Daoy (cell line): ENCODE results near the gene CFAP221. TPM values are rescaled to one million over a fixed set of nuclear protein-coding genes. Genes with fewer than 3 reads are reported as not detected.

Experiments used
- DNase-seq: peaks from one replicate; pipeline ENCODE4 v3.0.0-alpha.2; 2015; ENCODE audit warnings: low read depth
- total RNA-seq: library from RNA; depleted of rRNA; stranded (reverse); fragments of >200 nt; shearing (Covaris generic); gene quantifications from 2 replicates; pipeline ENCODE4 v1.2.3, GENCODE V29; 2014

Gene CFAP221
- total RNA-seq, 1 experiment from 2014 or later, result 0.29 TPM

DNA sequence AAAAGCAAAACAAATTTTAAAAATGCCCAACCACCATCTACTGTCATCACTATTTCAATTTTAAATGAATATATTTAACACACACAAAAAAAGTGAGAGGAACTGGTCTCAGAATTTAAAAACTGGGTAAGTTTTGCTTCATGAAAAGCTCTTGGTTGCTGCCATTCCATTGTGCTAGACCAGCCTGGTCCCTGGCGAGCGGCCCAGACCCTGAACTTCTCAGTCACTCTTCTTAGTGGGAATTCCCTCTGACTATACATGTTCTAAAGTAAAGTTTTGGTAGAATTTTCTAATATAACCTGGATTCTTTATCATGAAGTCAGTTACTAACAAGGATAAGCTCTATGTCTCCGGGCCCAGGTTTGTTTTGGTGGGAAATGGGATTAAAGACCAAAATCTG, 99.9 kb downstream of the CFAP221 start:
- DNase-seq, result peak; percentile 32

DNA sequence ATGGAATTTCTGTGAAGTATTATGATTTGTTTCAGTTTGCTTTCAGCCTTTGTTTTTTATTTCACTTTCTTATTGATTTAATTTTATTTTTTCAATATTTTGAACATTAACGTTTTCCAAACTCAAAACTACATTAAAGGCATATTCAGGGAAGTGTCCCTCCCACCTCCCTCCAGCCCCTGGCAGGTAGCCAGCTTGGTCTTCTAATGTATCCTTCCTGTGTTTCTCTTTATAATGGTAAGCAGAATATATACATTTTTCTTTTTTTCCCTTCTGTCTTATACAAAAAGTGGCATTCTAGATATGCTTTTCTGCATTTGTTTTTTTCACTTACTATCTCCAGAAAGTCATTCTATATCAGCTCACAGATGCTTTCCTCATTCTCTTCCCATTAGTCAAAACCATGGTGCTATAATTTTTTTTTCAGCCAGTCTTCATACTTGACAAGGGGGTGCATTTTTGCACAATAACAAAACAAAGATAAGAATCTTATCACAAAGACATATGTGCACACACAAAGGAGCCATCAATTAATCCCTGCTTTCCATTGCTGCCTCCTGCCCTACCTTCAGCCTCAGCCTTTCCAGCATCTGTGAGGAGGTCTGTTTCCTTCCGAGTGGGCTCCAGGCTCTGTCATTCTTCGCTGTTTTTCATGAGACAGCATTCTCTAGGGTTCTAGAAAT, 101.1 kb downstream of the CFAP221 start:
- DNase-seq, result no peak

DNA sequence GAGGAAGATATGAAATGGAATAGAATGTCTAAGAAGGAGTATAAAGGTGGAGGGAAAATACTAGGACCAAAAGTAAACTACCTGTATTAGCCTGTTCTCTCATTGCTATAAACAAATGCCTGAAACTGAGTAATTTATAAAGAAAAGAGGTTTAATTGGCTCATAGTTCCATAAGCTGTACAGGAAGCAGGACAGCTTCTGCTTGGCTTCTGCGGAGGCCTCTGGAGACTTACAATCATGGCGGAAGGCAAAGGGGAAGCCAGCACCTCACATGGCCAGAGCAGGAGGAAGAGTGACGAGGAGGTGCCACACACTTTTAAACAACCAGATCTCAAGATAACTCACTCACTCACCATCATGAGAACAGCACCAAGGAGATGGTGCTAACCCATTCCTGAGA, 101.9 kb downstream of the CFAP221 start:
- DNase-seq, result no peak

DNA sequence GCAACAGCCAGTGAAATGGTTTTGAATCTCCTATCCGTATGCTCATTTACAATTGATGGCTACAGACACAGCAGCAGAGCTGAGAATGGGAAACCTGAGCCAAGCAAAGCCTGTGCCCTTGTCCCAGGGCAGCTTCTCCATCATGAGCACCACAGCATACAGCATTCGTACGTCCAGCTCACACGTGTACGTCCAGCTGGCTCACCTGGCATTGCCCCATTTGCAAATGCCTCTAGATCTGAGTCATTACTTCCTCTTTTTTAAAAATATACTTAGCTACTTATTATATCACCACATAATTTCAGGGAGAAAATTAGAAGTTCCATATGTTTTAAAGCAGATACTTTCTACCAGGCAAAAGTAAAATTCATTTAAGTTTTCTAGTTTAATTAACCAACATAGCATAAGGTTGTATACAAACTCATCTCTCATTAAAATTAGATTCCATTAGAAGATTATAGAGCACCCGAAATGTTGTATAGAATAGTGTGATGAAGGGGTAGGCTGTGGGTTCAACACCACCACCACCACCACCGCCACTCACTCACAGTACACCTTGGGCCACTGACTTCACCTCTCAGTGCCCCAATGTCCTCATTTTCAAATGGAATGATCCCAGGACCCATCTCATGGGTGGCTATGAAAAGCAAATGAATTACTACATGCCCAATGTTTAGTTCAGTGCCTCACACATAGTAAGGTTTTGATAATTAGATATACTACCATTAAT, 103.4 kb downstream of the CFAP221 start:
- DNase-seq, result peak; percentile 27

DNA sequence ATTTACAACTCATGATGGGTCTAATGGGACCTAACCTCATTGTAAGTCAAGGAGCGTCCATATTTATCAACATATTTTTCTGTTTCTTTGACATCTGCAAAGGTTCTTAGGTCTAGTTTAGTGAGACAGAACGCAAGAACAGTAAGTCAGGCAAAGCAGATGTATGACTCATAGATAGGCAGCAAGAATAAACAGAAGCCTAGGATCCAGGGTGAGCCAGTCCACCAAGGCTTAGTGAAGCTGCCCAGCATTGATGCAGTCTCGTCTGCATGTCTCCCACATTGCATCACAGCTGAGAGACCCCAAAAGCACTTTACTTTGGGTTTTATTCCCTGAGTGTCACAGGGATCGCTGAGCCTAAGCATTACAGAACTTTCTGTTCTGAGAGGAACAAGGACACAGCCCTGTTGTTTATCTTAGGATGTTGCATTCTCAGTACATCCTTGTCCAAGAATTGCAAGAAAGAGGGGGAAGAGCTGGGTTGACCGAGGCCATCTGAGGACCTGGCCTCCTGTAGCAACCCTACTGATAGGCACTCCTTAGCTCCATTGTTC, 105.2 kb downstream of the CFAP221 start:
- peak; percentile 20 for DNase-seq

DNA sequence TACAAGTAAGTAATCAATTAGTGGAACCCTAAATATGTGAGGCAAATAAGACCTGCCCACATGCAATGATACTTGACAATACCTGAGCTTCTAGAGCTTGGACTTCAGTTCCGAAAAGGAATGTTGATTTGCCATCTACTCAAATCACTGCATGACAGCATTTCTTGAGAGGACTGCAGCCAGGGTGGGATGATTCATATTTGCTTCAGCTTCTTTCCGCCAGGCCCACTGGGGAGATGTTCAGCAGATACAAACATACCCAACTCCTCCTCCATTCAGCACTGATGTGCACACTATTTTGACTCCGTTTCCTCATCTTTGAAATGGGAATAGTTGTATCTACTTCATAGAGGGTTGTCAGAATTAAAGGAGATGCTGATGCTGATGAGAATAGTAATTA, 106.0 kb downstream of the CFAP221 start:
- DNase-seq, result no peak

DNA sequence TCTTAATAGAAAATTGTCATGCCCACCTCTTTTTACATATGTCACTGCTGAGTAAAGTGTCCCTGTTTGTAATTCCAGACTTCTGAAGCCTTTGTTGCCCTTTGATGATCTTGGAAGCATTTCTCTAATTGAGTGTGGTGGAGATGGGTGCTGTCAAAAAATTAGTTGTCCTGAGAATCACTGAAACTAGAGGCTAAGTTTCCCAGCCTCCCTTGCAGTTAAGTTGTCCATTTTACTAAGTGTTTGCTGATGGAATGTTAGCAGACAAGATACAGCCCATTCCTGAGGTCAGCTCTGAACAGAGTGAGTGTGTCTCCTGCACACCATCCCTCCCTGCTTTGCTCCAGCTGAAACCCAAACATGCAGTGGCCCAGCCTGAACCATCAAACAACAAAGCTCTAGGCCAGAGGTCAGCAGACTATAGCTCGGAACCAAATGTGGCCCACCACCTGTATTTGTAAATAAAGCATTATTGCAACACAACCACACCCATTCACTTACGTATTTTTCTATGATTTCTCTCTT, 106.7 kb downstream of the CFAP221 start:
- no peak for DNase-seq

DNA sequence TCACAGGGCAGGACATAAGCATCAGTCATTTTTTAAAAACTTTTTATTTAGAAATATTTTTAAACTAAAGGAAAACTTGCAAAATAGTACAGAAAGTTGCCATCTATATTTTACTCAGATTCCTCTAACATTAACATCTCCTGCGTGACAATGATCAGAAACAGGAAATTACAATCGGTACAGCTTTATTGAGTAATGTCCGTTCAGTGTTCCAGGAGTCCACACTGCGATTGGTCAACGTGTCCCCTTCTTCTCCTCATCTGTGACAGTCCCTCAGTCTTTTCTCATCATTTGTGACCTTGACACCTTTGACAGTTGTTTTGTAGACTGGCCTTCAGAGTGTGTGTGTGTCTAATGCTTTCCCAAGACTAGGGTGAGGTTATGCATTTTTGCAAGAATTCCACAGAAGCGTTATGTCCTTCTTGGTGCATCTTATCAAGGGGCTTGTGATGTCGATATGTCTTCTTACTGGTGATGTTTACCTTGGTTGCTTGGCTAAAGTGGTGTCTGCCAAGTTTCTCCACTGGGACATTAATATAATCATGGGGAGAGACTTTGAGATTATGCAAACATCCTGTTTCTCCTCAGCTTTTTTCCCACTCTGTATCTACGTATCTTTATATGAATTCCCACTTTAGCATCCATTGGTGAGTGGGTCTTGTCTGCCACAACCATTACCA, 113.4 kb downstream of the CFAP221 start:
- no peak for DNase-seq

DNA sequence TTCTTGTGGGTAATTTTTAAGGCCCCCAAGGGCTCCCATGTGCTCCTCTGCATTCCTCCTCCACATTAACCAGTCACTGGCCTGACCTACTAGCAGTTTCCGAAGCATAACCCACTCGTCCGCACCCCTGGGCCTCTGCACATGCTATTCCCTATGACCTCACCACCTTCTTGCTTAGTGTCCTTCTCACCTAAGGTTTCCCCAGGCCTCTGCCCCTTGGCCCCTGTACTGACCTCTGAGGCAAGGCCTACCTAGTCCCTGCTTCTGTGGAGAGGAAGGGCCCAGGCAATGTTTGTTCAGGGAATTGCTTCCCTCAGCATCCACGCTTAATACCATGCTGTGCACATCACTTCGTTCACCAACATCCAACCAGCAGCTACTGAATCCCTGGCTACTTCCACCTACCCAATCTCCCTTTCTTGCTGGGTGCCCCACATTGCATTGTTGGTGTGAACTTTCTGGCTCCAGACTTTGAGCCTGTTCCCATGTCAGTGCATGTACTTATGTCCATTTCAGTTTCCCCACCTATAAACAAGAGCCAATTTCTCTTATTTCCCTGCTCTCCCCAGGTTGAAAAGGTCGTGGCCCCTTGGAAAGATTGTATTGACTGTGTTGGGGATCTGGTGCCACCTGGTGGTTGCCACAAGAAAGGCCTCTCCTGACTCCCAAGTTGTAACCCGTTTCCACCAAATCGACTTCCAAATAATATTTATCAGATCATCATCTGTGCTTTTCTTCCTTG, 115.5 kb downstream of the CFAP221 start:
- DNase-seq, result peak; percentile 43

DNA sequence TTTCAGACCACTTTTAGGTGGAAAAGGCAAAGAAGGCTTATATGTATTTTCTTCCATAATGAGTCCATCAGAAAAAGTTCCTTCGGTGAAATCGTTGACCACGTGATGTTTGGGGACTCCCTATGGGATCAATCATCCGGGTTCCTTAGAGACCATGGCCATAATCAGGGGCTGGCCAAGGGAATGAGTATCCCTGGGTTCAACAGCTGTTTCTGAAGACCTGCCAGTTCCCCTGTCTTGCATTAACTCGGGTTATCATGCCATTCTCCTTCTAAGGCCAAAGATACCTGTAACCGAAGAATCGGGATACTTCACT, 116.1 kb downstream of the CFAP221 start:
- DNase-seq, result no peak

DNA sequence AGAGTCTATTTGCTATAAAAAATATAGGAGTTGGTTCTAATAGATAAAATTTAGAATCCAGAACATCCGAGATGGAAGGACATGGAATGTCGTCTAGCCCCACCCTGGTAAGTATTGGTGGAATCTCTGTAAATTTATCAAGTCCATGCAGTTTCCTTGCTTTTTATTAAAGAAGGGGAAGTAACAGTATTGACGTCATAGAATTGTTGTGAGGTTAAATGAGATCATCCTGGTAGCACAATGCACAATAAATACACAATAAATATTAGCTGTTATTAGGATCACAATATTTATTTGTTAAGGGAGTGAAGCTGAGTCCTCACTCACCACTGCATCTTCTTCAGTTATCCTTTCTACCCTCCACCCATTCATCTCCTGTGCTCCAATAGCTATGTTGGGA, 118.0 kb downstream of the CFAP221 start:
- DNase-seq, result no peak

DNA sequence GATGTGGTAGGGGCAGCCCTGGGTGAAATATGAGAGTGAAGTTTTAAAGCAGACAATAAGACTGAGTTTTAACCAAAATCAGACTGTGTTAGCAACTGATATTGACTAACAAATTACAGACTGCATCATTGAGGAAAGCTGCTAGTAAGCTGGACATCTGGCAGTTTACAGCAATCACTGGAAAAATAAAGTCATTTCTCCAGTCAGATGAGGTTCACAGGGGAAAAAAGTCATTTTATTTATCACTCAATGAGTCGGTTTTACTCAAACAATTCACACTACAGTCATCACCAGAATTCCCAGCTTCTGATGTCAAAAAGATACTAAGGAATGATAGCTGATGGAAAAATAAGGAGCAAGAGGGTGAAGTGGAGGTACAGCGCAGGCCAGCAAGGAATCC, 124.3 kb downstream of the CFAP221 start:
- no peak for DNase-seq

DNA sequence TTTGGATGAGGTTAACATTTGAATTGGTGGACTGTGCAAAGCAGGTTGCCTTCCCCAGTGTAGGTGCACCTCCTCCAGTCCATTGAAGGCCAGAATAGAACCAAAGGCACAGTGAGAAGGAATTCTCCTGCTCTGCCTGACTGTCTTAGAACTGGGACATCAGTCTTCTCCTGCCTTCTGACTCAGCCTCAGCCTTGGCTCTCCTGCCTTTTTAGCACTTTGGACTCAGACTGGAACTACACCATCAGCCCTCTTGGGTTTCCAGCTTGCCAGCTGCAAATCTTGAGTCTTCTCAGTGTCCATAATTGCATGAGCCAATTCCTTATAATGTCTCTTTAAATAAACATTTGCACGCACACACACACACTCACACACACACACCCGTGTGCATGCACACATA, 126.8 kb downstream of the CFAP221 start:
- DNase-seq, result no peak

DNA sequence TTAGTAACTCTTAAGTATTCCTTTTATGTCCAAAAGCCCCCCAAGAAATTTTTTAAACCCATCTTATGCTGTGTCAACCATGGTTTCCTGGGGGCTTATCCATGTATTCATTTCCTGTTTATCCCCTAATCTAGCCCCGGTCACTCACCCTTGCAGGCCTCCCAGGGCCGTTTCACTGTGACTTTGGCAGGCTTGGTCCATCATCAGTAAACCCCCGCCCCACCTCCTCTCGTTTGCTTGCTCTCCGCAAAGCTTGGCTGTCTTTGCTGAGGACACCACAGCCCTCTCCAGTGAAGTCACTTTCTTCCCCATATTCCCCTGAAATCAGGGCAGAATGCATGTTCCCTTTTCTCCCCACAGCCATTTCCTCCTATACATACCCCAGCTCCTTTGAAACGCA, 127.5 kb downstream of the CFAP221 start:
- no peak for DNase-seq

DNA sequence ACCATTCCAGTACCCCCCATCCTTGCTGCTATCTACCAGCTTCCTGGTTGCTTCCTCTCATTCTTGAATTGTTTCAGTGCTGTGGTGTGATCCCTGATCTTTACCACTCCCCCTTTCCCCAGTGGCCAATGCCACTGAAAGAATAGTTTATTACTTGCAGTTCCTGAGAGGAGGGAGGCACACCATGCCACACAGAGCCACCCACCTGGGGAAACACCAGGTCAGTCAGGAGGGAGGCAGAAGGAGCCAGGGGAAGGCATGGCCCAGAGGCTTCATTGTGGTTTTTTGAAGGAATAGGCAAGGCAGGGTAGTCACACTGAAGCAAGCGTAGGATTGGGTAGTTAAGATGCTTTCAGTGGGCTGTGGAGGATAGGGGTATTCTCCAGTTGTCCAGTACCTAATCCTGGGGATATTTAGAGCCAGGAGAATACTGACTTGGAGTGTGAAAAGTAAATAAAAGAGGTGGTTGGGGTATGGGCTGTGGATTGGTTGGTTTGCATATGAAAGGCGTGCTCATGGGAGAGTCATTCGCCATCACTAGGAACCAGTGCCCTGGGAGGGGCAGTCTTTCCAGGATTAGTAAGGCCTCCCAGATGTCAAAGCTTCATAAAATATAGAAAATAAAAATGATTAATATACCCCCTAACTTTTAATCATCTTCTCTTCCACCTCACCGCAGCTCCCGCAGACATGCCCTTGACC, 128.1 kb downstream of the CFAP221 start:
- no peak for DNase-seq

DNA sequence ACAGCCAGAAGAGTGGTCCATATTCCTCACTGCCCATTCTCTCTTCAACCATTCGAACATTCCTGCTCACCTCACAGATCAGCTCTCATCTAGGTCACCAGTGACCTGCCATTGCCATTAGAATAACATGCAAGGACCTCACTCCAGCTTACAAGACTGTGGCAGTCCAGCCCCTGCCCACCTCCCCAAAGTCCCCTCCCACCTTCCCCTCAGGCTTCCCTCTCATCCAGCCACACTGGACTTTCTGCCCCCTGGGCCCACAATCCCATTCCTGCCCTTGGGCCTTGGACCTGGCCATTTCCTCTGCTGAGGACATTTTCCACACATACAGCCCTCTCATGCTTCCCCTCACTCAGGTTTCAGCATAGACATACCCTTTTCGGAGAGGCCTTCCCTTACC, 129.5 kb downstream of the CFAP221 start:
- no peak for DNase-seq

DNA sequence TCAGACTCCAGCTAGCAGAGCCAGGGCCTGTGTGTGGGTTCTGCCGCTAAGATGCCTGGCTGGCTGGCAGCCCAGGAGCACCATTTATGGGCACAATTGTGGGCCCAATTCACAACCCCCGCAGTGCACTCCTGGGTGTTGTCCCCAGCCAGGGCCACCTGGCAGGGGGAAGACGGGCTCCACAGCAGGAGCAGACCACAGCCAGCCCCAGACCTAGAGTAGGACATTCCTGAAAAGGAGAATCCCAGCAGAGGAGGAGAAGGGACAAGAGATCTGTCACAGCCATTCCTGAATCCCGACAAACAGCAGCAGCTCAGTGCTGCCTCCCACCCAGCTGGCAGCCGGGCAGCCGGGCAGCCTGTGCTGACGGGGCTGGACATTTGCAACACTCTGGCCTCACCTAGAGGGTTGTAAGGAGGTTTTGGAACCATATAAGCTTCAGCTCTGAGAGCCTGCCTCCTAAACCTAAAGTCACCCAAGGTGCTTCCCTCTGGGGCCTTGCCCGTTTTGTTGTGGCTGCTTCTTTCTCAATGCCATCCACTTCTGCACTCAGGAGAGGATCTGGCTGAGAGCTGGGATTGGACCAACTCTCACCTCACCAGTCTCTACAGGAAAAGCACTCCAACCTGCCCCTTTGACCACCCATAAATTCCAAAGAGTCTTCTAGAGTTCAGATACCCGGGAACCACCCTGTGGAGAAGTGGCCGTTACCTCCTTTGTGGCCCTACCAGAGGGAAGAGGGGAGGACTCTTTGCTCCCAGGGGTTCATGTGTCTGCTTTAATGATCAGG, 130.7 kb downstream of the CFAP221 start:
- no peak for DNase-seq

DNA sequence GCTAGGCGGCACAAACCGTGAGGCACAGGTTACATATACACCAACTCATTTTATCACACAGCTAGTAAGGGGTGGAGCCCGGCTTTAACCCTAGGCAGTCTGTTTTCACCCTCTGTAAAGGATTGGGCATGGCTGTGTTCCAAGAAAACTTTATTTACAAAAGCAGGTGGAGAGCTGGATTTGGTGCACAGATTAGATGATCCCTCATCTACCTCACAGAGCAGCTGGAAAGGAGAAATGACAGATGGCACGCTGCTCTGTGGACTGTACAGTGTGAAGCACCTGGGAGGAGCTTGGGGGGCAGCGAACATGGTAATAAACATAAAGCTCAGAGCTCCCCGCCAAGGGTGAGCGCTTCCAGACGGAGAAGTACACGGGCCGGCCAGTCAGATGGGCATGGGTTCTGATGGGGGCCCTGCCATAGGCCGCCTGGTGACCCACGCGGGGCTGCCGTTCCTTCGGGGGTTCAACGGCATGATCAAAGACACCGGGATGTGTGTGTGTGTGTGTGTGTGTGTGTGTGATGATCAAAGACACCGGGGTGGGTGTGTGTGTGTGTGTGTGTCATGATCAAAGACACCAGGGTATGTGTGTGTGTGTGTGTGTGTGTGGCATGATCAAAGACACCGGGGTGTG, 133.9 kb downstream of the CFAP221 start:
- no peak for DNase-seq

DNA sequence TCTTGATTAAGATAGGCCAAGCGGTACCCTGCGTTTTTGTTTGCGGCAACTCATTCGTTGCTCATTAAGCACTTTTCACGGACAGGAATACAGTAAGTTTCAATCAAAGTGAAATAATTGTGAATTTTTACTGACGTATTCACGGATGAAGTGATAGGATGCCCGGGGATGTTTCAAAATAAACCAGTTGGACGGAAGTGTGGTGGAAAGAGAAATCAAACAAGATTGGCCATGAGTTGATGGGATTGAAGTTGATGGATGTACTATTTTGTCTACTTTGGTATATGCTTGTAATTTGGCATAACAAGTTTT, 135.2 kb downstream of the CFAP221 start:
- DNase-seq, result no peak

DNA sequence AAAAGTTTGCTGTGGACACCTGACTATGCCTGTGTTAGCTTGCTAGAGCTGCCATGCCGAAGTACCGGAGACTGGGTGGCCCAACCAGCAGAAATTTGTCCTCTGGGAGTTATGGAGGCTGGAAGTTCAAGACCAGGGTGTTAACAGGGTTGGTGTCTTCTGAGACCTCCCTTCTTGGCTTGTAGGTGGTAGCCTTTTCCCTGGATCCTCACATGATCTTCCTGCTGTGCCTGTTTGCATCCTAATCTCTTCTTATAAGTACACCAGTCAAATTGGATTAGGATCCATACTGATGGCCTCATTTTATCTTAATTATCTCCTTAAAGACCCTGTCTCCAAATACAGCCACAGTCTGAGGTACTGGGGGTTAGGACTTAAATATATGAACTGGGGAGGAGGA, 135.6 kb downstream of the CFAP221 start:
- no peak for DNase-seq
